B cell (primary cell): Measurements from ENCODE around the gene ADAMTS2.

Experiments used
- CTCF ChIP-seq: fragments of 200-600 bp; IDR thresholded peaks from one replicate; pipeline ENCODE4 v1.8.0; 2022; ENCODE audit warnings: antibody characterized with exemption, mild to moderate bottlenecking
- EZH2 ChIP-seq: IDR thresholded peaks from 2 replicates; pipeline ENCODE4 v1.6.1; 2012; ENCODE audit warnings: borderline replicate concordance, low read depth, mild to moderate bottlenecking, moderate library complexity, low read length; ENCODE audit not compliant: insufficient read depth, poor library complexity, severe bottlenecking

- TF ChIP-seq CTCF (no peak), EZH2 (no peak)
Observed at GRCh38 chr5:179303451-179304200, 41.6 kb downstream of the ADAMTS2 start.
